ENCODE data around the gene IL15RA. TPM values are rescaled to one million over a fixed set of nuclear protein-coding genes. Genes with fewer than 3 reads are reported as not detected.

IL15RA gene
- total RNA-seq, 1 donor from 2014 or later, result 41.0 TPM

GRCh38 chr10:6014241-6014761 lies 37.0 kb upstream of the IL15RA start:
- intact Hi-C loops (cut with DNase I), result no loop called here
- no peak for TF ChIP-seq POLR2AphosphoS5 (IDR thresholded peaks at IDR 0.05; ENCODE audit: insufficient read depth in 1 of 2, low read depth in 1 of 2)
- TF ChIP-seq CTCF (IDR thresholded peaks at IDR 0.05), result peak; percentile 50 to 70 (median 58)
- no peaks in the 10 kb centered on the region for H3K27me3 ChIP-seq
- no peak for DNase-seq (ENCODE audit: extremely low spot score in 2 of 2)
- peak overlapping the region; percentile 68 for H3K27ac ChIP-seq
- no peaks in the 10 kb centered on the region for H3K9me3 ChIP-seq
- peaks cover 16% of the 10 kb centered on the region for H3K4me1 ChIP-seq
- H3K36me3 ChIP-seq, result no peaks in the 10 kb centered on the region
- H3K4me3 ChIP-seq, result no peak overlapping the region

GRCh38 chr10:6013413-6014192 lies 36.3 kb upstream of the IL15RA start:
- intact Hi-C loops (cut with DNase I), result no loop called here
- no peaks in the 10 kb centered on the region for H3K36me3 ChIP-seq
- peak in 1 of 2 donors; percentile 75 for DNase-seq (ENCODE audit: extremely low spot score in 2 of 2)
- no peak overlapping the region for H3K4me3 ChIP-seq
- no peak for TF ChIP-seq CTCF (IDR thresholded peaks at IDR 0.05)
- no peak for TF ChIP-seq POLR2AphosphoS5 (IDR thresholded peaks at IDR 0.05; ENCODE audit: insufficient read depth in 1 of 2, low read depth in 1 of 2)
- no peak for TF ChIP-seq POLR2A (IDR thresholded peaks at IDR 0.05)
- H3K27me3 ChIP-seq, result no peaks in the 10 kb centered on the region
- H3K27ac ChIP-seq, result peak overlapping the region; percentile 68
- H3K9me3 ChIP-seq, result no peaks in the 10 kb centered on the region
- peaks cover 13% of the 10 kb centered on the region for H3K4me1 ChIP-seq

- Histone ChIP-seq H3K36me3 (no peaks in the 10 kb centered on the region), H3K9me3 (no peaks in the 10 kb centered on the region), H3K4me1 (peaks cover 11% of the 10 kb centered on the region), H3K4me3 (no peak overlapping the region), H3K27ac (peak overlapping the region; percentile 68), H3K27me3 (no peaks in the 10 kb centered on the region)
- TF ChIP-seq POLR2A (IDR thresholded peaks at IDR 0.05), result no peak
- TF ChIP-seq POLR2AphosphoS5 (IDR thresholded peaks at IDR 0.05; ENCODE audit: insufficient read depth in 1 of 2, low read depth in 1 of 2), result no peak
- no peak for TF ChIP-seq CTCF (IDR thresholded peaks at IDR 0.05)
- DNase-seq (ENCODE audit: extremely low spot score in 2 of 2), result peak in 1 of 2 donors; percentile 67
- intact Hi-C loops (cut with DNase I), result no loop called here
These were observed 35.0 kb upstream of the IL15RA start for GRCh38 chr10:6012121-6012905.

GRCh38 chr10:6011558-6011957 lies 34.2 kb upstream of the IL15RA start:
- no peaks in the 10 kb centered on the region for H3K27me3 ChIP-seq
- peaks cover 11% of the 10 kb centered on the region for H3K4me1 ChIP-seq
- intact Hi-C loops (cut with DNase I), result no loop called here
- no peaks in the 10 kb centered on the region for H3K36me3 ChIP-seq
- TF ChIP-seq POLR2AphosphoS5 (IDR thresholded peaks at IDR 0.05; ENCODE audit: insufficient read depth in 1 of 2, low read depth in 1 of 2) (no peak), POLR2A (IDR thresholded peaks at IDR 0.05) (no peak), CTCF (IDR thresholded peaks at IDR 0.05) (no peak)
- H3K4me3 ChIP-seq, result no peak overlapping the region
- peak overlapping the region; percentile 8 for H3K27ac ChIP-seq
- H3K9me3 ChIP-seq, result no peaks in the 10 kb centered on the region
- DNase-seq (ENCODE audit: extremely low spot score in 2 of 2), result peak in 1 of 2 donors; percentile 74
